Mesangial cell (primary cell): ENCODE measurements around the gene TAS2R16. TPM values are rescaled to one million over a fixed set of nuclear protein-coding genes. Genes with fewer than 3 reads are reported as not detected.

Experiments
- total RNA-seq: library from RNA; depleted of rRNA; stranded (reverse); fragments of >200 nt; gene quantifications from 2 replicates; pipeline ENCODE4 v1.2.3, GENCODE V29; 2015

Gene TAS2R16, protein sequence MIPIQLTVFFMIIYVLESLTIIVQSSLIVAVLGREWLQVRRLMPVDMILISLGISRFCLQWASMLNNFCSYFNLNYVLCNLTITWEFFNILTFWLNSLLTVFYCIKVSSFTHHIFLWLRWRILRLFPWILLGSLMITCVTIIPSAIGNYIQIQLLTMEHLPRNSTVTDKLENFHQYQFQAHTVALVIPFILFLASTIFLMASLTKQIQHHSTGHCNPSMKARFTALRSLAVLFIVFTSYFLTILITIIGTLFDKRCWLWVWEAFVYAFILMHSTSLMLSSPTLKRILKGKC
- total RNA-seq: not detected in 2 replicates

DNA sequence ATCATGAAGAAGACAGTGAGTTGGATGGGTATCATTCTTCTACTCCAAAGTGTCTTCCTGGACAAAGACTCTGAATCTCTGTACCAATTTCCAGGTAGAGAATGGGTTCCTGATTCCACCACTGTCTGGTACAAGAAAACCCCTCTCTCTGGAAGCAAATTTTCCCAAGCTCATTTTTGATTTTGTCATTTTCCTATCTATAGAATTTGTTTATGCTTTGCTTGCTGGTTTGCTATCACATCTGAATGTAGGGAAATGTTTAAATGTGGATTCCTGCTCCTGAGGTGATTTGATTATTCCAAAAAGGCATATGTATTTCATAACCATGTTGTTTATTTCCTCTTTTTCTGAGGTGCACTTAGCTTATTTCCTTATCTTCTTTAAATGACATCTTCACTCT lies at the start of gene TAS2R16:
Gene TAS2R16, minus strand, starts transcription at position 101 of the 400 bp plus-strand sequence. Its CDS starts 66 bp downstream, at position 35.

Other genes with a start within 250 kb of the TAS2R16 start
- 6.4 and 7.4 TPM in 2 replicates for gene CADPS2, start 109.2 kb downstream of the TAS2R16 start, total RNA-seq
- gene SLC13A1, start 204.3 kb upstream of the TAS2R16 start, total RNA-seq: not detected in 2 replicates